Measurements from ENCODE around the gene ZNF683. TPM values are rescaled to one million over a fixed set of nuclear protein-coding genes. Genes with fewer than 3 reads are reported as not detected.

ZNF683 gene
- total and polyA plus RNA-seq, 4 donors, result 0.09 to 0.17 TPM; not detected in 2

GRCh38 chr1:26346274-26347033 lies 26.1 kb downstream of the ZNF683 start:
- Histone ChIP-seq H3K27me3 (ENCODE audit: control insufficient read depth in 4 of 4, insufficient read depth in 4 of 4, low read length in 3 of 4) (no peaks in the 10 kb centered on the region), H3K36me3 (ENCODE audit: control insufficient read depth in 4 of 4, insufficient read depth in 3 of 4, low read depth in 1 of 4, low read length in 3 of 4) (no peaks in the 10 kb centered on the region), H3K9ac (ENCODE audit: low read depth in 1 of 2, low read length in 2 of 2) (no peak overlapping the region), H3K4me3 (ENCODE audit: low read depth in 1 of 3, low read length in 3 of 3) (no peak overlapping the region), H3K4me1 (ENCODE audit: control insufficient read depth in 4 of 4, insufficient read depth in 4 of 4, low read length in 3 of 4) (no peaks in the 10 kb centered on the region), H3K27ac (ENCODE audit: low read depth in 1 of 2, low read length in 2 of 2) (no peak overlapping the region), H3K9me3 (ENCODE audit: control insufficient read depth in 4 of 4, low read length in 3 of 4) (no peaks in the 10 kb centered on the region)
- WGBS, result 79% methylated on average over 10 of the region's 10 CpGs
- no peak for DNase-seq (ENCODE audit: low spot score)
- TF ChIP-seq EGR1 (IDR thresholded peaks at IDR 0.05; ENCODE audit: low read depth in 2 of 2) (no peak), TAF1 (conservative IDR thresholded peaks at IDR 0.05) (no peak), RAD21 (IDR thresholded peaks at IDR 0.05) (no peak), ATF3 (IDR thresholded peaks at IDR 0.05) (no peak), RXRA (IDR thresholded peaks at IDR 0.05) (no peak), HNF4A (conservative IDR thresholded peaks at IDR 0.05) (no peak), FOXA1 (IDR thresholded peaks at IDR 0.05) (no peak), JUND (IDR thresholded peaks at IDR 0.05) (no peak), SP1 (IDR thresholded peaks at IDR 0.05) (no peak)

- no peak for DNase-seq (ENCODE audit: low spot score)
- WGBS, result 89% methylated on average over 15 of the region's 15 CpGs
- TF ChIP-seq GABPA (IDR thresholded peaks at IDR 0.05 in 1 of 2, conservative IDR thresholded peaks at IDR 0.05 in 1 of 2) (no peak), ATF3 (IDR thresholded peaks at IDR 0.05) (no peak), HNF4G (IDR thresholded peaks at IDR 0.05) (no peak), YY1 (IDR thresholded peaks at IDR 0.05) (no peak), SP1 (IDR thresholded peaks at IDR 0.05) (no peak), MAX (IDR thresholded peaks at IDR 0.05) (no peak), FOXA1 (IDR thresholded peaks at IDR 0.05) (no peak), RXRA (IDR thresholded peaks at IDR 0.05) (no peak), NR2F2 (IDR thresholded peaks at IDR 0.05) (no peak), JUND (IDR thresholded peaks at IDR 0.05) (no peak), HNF4A (conservative IDR thresholded peaks at IDR 0.05) (no peak), CTCF (IDR thresholded peaks at IDR 0.05; ENCODE audit: low read depth, low read length, missing input control) (no peak), ZBTB33 (IDR thresholded peaks at IDR 0.05) (no peak), EGR1 (IDR thresholded peaks at IDR 0.05; ENCODE audit: low read depth in 2 of 2) (no peak), RAD21 (IDR thresholded peaks at IDR 0.05) (no peak), REST (IDR thresholded peaks at IDR 0.05) (no peak), FOXA2 (IDR thresholded peaks at IDR 0.05) (no peak), TAF1 (conservative IDR thresholded peaks at IDR 0.05) (no peak)
- H3K27ac ChIP-seq (ENCODE audit: low read depth in 1 of 2, low read length in 2 of 2), result no peak overlapping the region
- H3K9me3 ChIP-seq (ENCODE audit: control insufficient read depth in 4 of 4, low read length in 3 of 4), result no peaks in the 10 kb centered on the region
- H3K4me3 ChIP-seq (ENCODE audit: low read depth in 1 of 3, low read length in 3 of 3), result no peak overlapping the region
- H3K27me3 ChIP-seq (ENCODE audit: control insufficient read depth in 4 of 4, insufficient read depth in 4 of 4, low read length in 3 of 4), result no peaks in the 10 kb centered on the region
- no peaks in the 10 kb centered on the region for H3K4me1 ChIP-seq (ENCODE audit: control insufficient read depth in 4 of 4, insufficient read depth in 4 of 4, low read length in 3 of 4)
- no peak overlapping the region for H3K9ac ChIP-seq (ENCODE audit: low read depth in 1 of 2, low read length in 2 of 2)
- no peaks in the 10 kb centered on the region for H3K36me3 ChIP-seq (ENCODE audit: control insufficient read depth in 4 of 4, insufficient read depth in 3 of 4, low read depth in 1 of 4, low read length in 3 of 4)
Observed at GRCh38 chr1:26345718-26346117, 26.8 kb downstream of the ZNF683 start.

All from liver (tissue), 9 donors.